K562 (cell line): ENCODE data around the gene ZNF322. TPM values are rescaled to one million over a fixed set of nuclear protein-coding genes. Genes with fewer than 3 reads are reported as not detected.

Source experiments
- ATAC-seq: fragments of 200-7000 bp; cut with Tn5 transposase; 3 replicates; pipeline ENCODE4 v1.9.1; 2020; ENCODE audit warnings: moderate library complexity
- BruUV-seq: library from RNA; stranded (reverse); fragments of 400-500 nt; replicated peaks from 2 replicates; lab custom pipeline; 2021; lab: Mats Ljungman, UMichigan
- CTCF ChIA-PET: fragments of 300-600 bp; formaldehyde crosslinking; extraction: SDS; loops from one replicate; lab custom pipeline; 2021; ENCODE audit warnings: low intra/inter-chr PET ratio; lab: Yijun Ruan, JAX
- POLR2A ChIA-PET: fragments of 300-600, 350-650 bp; sonication (Branson Sonifier 250); formaldehyde crosslinking; extraction: SDS; loops from one replicate; lab custom pipeline; 2021; ENCODE audit warnings: antibody characterized with exemption, inconsistent platforms; lab: Yijun Ruan, JAX
- DNase-seq, 4 experiments: peaks; one replicate each; pipeline versions ENCODE4 v3.0.0 to v3.0.0-alpha.2; 2011 to 2018; ENCODE audit warnings: low spot score in 3 of 4, mixed read lengths in 3 of 4; ENCODE audit errors: extremely low read depth in 1 of 4
- FAIRE-seq: peaks from 2 replicates; lab custom pipeline; 2011; peaks lifted over from hg19 to GRCh38; lab: Jason Lieb, UNC
- H2AFZ ChIP-seq: 2 replicates; pipeline ENCODE4 v1.6.0; 2011; ENCODE audit warnings: low read depth, low read length, control low read depth, inconsistent platforms
- H3K27ac ChIP-seq: fragments of 200-600 bp; 3 replicates; pipeline ENCODE4 v1.8.0; 2011; ENCODE audit warnings: low read depth, mild to moderate bottlenecking, control low read depth, inconsistent platforms, low read length, moderate library complexity, mixed read lengths; ENCODE audit errors: extremely low read depth
- H3K27me3 ChIP-seq, 2 experiments: fragments of 300-600 bp in 1 of 2; 2 replicates in 1 of 2; 3 replicates in 1 of 2; pipeline versions ENCODE4 v1.6.0 to v1.8.0; 2011; ENCODE audit warnings: inconsistent platforms in 2 of 2, low read length in 2 of 2, mild to moderate bottlenecking in 1 of 2, mixed read lengths in 1 of 2, moderate library complexity in 1 of 2; ENCODE audit not compliant: control insufficient read depth in 2 of 2, insufficient read depth in 2 of 2
- H3K36me3 ChIP-seq: fragments of 300-600 bp; 3 replicates; pipeline ENCODE4 v1.8.0; 2011; ENCODE audit warnings: mild to moderate bottlenecking, low read length, inconsistent platforms; ENCODE audit not compliant: control insufficient read depth, insufficient read depth
- H3K4me1 ChIP-seq, 2 experiments: fragments of 200-600 bp in 1 of 2; replicated peaks in 1 of 2; 2 replicates in 1 of 2; 3 replicates in 1 of 2; pipeline versions ENCODE4 v1.5.1 to v1.8.0; 2011; ENCODE audit warnings: inconsistent platforms in 2 of 2, low read length in 2 of 2, mild to moderate bottlenecking in 1 of 2, mixed read lengths in 1 of 2, moderate library complexity in 1 of 2; ENCODE audit not compliant: control insufficient read depth in 2 of 2, insufficient read depth in 2 of 2
- H3K4me2 ChIP-seq: 2 replicates; pipeline ENCODE4 v1.6.1; 2011; ENCODE audit warnings: low read length, control low read depth, inconsistent platforms, mixed read lengths; ENCODE audit not compliant: insufficient read depth
- H3K4me3 ChIP-seq: fragments of 200-600 bp; sonication (generic), shearing (Covaris generic); 2 replicates; pipeline ENCODE4 v1.5.1; 2016; ENCODE audit warnings: control low read depth, inconsistent platforms
- H3K79me2 ChIP-seq: fragments of 200-600 bp; 3 replicates; pipeline ENCODE4 v1.8.0; 2011; ENCODE audit warnings: low read length, inconsistent platforms; ENCODE audit not compliant: control insufficient read depth, insufficient read depth
- H3K9ac ChIP-seq, 2 experiments: 2 replicates each; pipeline versions ENCODE4 v1.6.0 to v1.6.1; 2011; ENCODE audit warnings: low read depth in 2 of 2, low read length in 2 of 2, control low read depth in 1 of 2, inconsistent platforms in 1 of 2, mild to moderate bottlenecking in 1 of 2, mixed read lengths in 1 of 2; ENCODE audit not compliant: insufficient read depth in 1 of 2
- H3K9me1 ChIP-seq: one replicate; pipeline ENCODE4 v1.6.0; 2011; ENCODE audit warnings: inconsistent platforms, mild to moderate bottlenecking, low read length, moderate library complexity; ENCODE audit not compliant: control insufficient read depth, insufficient read depth
- H3K9me3 ChIP-seq: replicated peaks from 2 replicates; pipeline ENCODE4 v1.5.1; 2011; ENCODE audit warnings: low read depth, low read length, inconsistent platforms; ENCODE audit not compliant: control insufficient read depth, insufficient read depth
- H4K20me1 ChIP-seq: replicated peaks from 2 replicates; pipeline ENCODE4 v1.6.1; 2011; ENCODE audit warnings: low read length, inconsistent platforms, mixed read lengths; ENCODE audit not compliant: control insufficient read depth, insufficient read depth
- ADNP ChIP-seq: fragments of 200-800 bp; sonication (Bioruptor generic); IDR thresholded peaks from 2 replicates; pipeline ENCODE4 v1.6.1; 2016; ENCODE audit warnings: missing genetic modification characterization, missing compliant biosample characterization
- ETV1 ChIP-seq: fragments of 450-650 bp; conservative IDR thresholded peaks from 2 replicates; pipeline ENCODE4 v1.6.1; 2016; ENCODE audit warnings: missing genetic modification characterization, control low read depth, low read depth, missing compliant biosample characterization
- HMGN3 ChIP-seq: IDR thresholded peaks from 2 replicates; pipeline ENCODE4 v1.6.1; 2011; ENCODE audit warnings: borderline replicate concordance, low read depth, mild to moderate bottlenecking, mixed read lengths, low read length; ENCODE audit not compliant: insufficient read length; ENCODE audit errors: extremely low read depth
- HNRNPH1 ChIP-seq: fragments of 200-400 bp; formaldehyde crosslinking; optimal IDR thresholded peaks from 2 replicates; pipeline ENCODE3; 2017; ENCODE audit warnings: low read depth, mild to moderate bottlenecking, low read length, moderate library complexity
- NFE2L1 ChIP-seq: fragments of 450-650 bp; IDR thresholded peaks from 2 replicates; pipeline ENCODE4 v1.6.1; 2016; ENCODE audit warnings: missing genetic modification characterization, low read depth, mild to moderate bottlenecking, missing compliant biosample characterization, moderate library complexity, borderline replicate concordance
- PHF20 ChIP-seq: fragments of 450-650 bp; IDR thresholded peaks from 2 replicates; pipeline ENCODE4 v1.6.1; 2018; ENCODE audit not compliant: partially characterized antibody
- PRDM10 ChIP-seq: fragments of 450-650 bp; IDR thresholded peaks from 2 replicates; pipeline ENCODE4 v1.6.1; 2018; ENCODE audit not compliant: partially characterized antibody
- PRMT5 ChIP-seq: sonication (generic); formaldehyde crosslinking; IDR thresholded peaks from 2 replicates; pipeline ENCODE4 v1.5.0; 2020; ENCODE audit warnings: missing genetic modification reagents
- PTRF ChIP-seq: fragments of 450-650 bp; IDR thresholded peaks from 2 replicates; pipeline ENCODE4 v1.6.1; 2016; ENCODE audit warnings: mild to moderate bottlenecking, missing genetic modification characterization, missing compliant biosample characterization
- SIN3B ChIP-seq: fragments of 450-650 bp; IDR thresholded peaks from 2 replicates; pipeline ENCODE4 v1.6.1; 2017; ENCODE audit warnings: low read depth, mild to moderate bottlenecking, moderate library complexity
- SNRNP70 ChIP-seq: fragments of 200-400 bp; formaldehyde crosslinking; optimal IDR thresholded peaks from 2 replicates; pipeline ENCODE3; 2017; ENCODE audit warnings: low read depth, low read length
- SOX6 ChIP-seq: fragments of 450-650 bp; IDR thresholded peaks from 2 replicates; pipeline ENCODE4 v1.6.1; 2014; ENCODE audit warnings: mild to moderate bottlenecking
- SPI1 ChIP-seq: IDR thresholded peaks from 2 replicates; pipeline ENCODE4 v1.6.1; 2011; ENCODE audit warnings: low read depth, low read length, control low read depth, borderline replicate concordance
- SRSF7 ChIP-seq: fragments of 200-400 bp; formaldehyde crosslinking; optimal IDR thresholded peaks from 2 replicates; pipeline ENCODE3; 2017; ENCODE audit warnings: mild to moderate bottlenecking, low read depth, low read length
- SUPT5H ChIP-seq: fragments of 450-650 bp; IDR thresholded peaks from 2 replicates; pipeline ENCODE4 v1.6.1; 2016
- TEAD4 ChIP-seq, 2 experiments: sonication (generic) in 1 of 2; formaldehyde crosslinking in 1 of 2; IDR thresholded peaks; 2 replicates each; pipeline versions ENCODE4 v1.6.1 to v1.8.0; 2012 to 2022; ENCODE audit warnings: borderline replicate concordance in 1 of 2, inconsistent platforms in 1 of 2, low read length in 1 of 2, mild to moderate bottlenecking in 1 of 2, missing genetic modification reagents in 1 of 2
- ZEB2 ChIP-seq: fragments of 450-650 bp; IDR thresholded peaks from 2 replicates; pipeline ENCODE4 v1.6.1; 2016
- ZNF134 ChIP-seq: fragments of 250-450 bp; sonication (Bioruptor Pico); conservative IDR thresholded peaks from 2 replicates; pipeline ENCODE4 v1.4.0; 2020
- WGBS: fragments of 100-300 bp; shearing (Covaris generic); methylation state at CpG from one replicate; pipeline ENCODE4 v1.1.6; 2016; ENCODE audit warnings: low coverage, mixed read lengths; ENCODE audit not compliant: insufficient coverage; ENCODE audit errors: missing lambda C conversion rate; 5-methylcytosine and 5-hydroxymethylcytosine counted together
- in situ Hi-C: fragments of 300-500 bp; cut with MboI; formaldehyde crosslinking; loops from 4 replicates; pipeline ENCODE4 v1.15.0; 2018; ENCODE audit warnings: inconsistent platforms, mixed read lengths
- intact Hi-C: fragments of 100-400 bp; cut with micrococcal nuclease; formaldehyde crosslinking; loops from 2 replicates; pipeline ENCODE4 v1.14.2; 2022
- polyA plus RNA-seq, 8 experiments: library from polyadenylated mRNA; depleted of rRNA in 4 of 8; stranded (reverse) in 5 of 8; unstranded in 3 of 8; fragments of >200 nt; fragmentation: Nextera tagmentation in 2 of 8; fragmentation: Illumina TruSeq in 1 of 8; extraction: Ambion mirVana in 2 of 8; extraction: Trizol in 1 of 8; gene quantifications; 2 replicates each; pipeline versions ENCODE4 v1.2.1 to v1.2.3, GENCODE V29; 2011 to 2014; ENCODE audit warnings: inconsistent platforms in 1 of 8, missing spikeins in 1 of 8
- total RNA-seq, 7 experiments: library from RNA; depleted of rRNA in 6 of 7; stranded (reverse); fragments of >200 nt in 6 of 7; fragmentation: Illumina TruSeq in 2 of 7; extraction: Trizol in 2 of 7; gene quantifications; 2 replicates each; pipeline versions ENCODE4 v1.2.1 to v1.2.3, GENCODE V29; 2011 to 2021; ENCODE audit warnings: low replicate concordance in 1 of 7
- TF ChIP-seq, protein P1 (sequence below): fragments of 450-650 bp; conservative IDR thresholded peaks from 2 replicates; pipeline ENCODE4 v1.6.1; 2016; ENCODE audit warnings: missing genetic modification characterization, low read depth, mild to moderate bottlenecking, missing compliant biosample characterization, moderate library complexity

ZNF322 gene
- total and polyA plus RNA-seq, 9 of the 15 experiments (the other 6 are each of a cell fraction or from before 2014, with no cell fraction given), result 4.7 to 31.2 (median 18.7) TPM

DNA sequence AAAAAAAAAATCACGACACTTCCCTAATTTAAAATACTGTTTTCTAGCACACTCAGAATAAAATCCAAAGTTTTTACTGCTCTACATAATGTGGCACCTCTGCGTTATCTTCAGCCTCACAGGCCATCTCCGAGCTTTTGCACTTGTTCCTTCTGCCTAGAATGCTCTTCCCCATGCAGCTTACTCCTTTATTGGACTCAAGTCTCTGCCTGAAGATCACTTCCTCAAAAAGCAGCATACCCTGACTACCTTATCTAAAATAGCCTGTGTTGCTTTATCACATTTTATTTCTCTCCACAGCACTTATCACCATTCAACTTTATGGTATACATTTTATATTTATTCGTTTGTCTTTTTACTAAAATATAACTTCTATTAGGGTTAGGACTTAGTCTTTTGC, 2.3 kb downstream of the ZNF322 start:
- CTCF ChIA-PET, result no interaction called here
- 46% methylated on average over 4 of the region's 4 CpGs for WGBS
- Histone ChIP-seq H4K20me1 (no peaks in the 10 kb centered on the region), H3K4me3 (no peak overlapping the region), H3K27ac (no peak overlapping the region), H3K27me3 (no peaks in the 10 kb centered on the region), H3K9me3 (no peaks in the 10 kb centered on the region), H3K9ac (no peak overlapping the region), H3K4me1 (peaks cover 3 to 14% of the 10 kb centered on the region in 2 experiments; a peak in 3 of 5 replicates), H2AFZ (no peak overlapping the region), H3K4me2 (no peak overlapping the region), H3K9me1 (no peaks in the 10 kb centered on the region), H3K79me2 (peaks cover 25% of the 10 kb centered on the region), H3K36me3 (peaks cover 45% of the 10 kb centered on the region)
- no peak for ATAC-seq
- intact Hi-C loops, result no loop called here
- no TSS peak for BruUV-seq
- in situ Hi-C loops, result no loop called here
- POLR2A ChIA-PET, result interaction anchor here (0.5 kb wide), 1 partner anchor 490 kb away, joined by 3 read pairs; a partner anchor contains a TSS
- FAIRE-seq, result no peak
- DNase-seq, result no peak
- TF ChIP-seq HNRNPH1 (no peak), PTRF (tag) (no peak), SNRNP70 (no peak), HMGN3 (no peak), NFE2L1 (no peak), SRSF7 (no peak), SOX6 (no peak), PHF20 (no peak), ADNP (no peak), SPI1 (peak; percentile 92), TEAD4 (IDR thresholded peaks at IDR 0.05; ENCODE audit: low read length) (0 out of 2 replicates have a peak, but pooled peaks have one; percentile 14), TEAD4 (CRISPR knock-in tag; IDR thresholded peaks at IDR 0.05; ENCODE audit: borderline replicate concordance) (no peak), ETV1 (tag) (no peak), SUPT5H (no peak), ZEB2 (no peak), SIN3B (no peak), PRDM10 (no peak), PRMT5 (CRISPR knock-in tag) (no peak), ZNF134 (CRISPR knock-in tag) (no peak)
- TF ChIP-seq, protein P1, sequence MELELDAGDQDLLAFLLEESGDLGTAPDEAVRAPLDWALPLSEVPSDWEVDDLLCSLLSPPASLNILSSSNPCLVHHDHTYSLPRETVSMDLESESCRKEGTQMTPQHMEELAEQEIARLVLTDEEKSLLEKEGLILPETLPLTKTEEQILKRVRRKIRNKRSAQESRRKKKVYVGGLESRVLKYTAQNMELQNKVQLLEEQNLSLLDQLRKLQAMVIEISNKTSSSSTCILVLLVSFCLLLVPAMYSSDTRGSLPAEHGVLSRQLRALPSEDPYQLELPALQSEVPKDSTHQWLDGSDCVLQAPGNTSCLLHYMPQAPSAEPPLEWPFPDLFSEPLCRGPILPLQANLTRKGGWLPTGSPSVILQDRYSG (tag), result no peak
